ENCODE data around the gene PIGBOS1.

Gene PIGBOS1

DNA sequence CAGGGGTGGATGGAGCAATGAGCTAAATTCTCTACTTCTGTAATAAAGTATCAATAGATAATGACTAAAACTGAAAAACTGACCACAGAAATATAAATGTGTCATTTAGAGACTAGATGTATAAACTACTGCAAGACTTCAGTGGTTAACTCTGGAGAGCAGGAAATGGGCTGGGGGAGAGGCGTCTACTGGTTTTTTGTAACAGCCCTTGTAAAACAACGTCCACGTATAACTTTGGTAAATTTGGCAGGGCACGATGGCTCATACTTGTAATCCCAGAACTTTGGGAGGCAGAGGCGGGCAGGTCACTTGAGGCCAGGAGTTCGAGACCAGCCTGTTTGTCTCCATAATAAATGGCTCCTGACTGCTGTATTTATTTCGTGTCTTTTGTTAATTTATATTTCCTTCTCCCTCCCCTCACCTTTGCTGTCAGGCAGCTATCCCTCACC is 41.8 kb downstream of the PIGBOS1 start:
- no peak overlapping the region for H3K4me3 ChIP-seq (ENCODE audit: low read depth, low read length)
- no peak for DNase-seq (ENCODE audit: low read depth)

- no peak for DNase-seq (ENCODE audit: low read depth)
- H3K4me3 ChIP-seq (ENCODE audit: low read depth, low read length), result no peak overlapping the region
These were observed 42.6 kb downstream of the PIGBOS1 start for GRCh38 chr15:55276324-55276723.

DNA sequence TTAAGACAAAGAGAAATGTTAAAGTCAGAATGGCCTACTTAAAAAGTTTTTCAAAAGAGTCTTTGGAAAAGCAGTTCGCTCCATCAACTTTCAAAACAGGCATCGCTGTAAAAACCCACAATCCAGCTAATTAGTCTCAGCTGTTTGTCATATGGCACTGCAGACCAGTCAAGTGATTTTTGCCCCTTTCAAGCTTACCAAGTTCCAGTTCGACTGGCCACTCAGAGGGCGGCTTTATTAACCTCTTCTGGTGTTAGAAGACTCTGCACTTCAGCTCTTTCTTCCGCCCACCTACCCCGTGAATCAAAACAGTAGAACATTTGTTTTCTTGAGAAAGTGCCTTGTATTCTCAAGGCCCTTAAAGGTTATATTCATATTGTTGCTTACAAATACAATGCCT is 48.6 kb downstream of the PIGBOS1 start:
- no peak for DNase-seq (ENCODE audit: low read depth)
- no peak overlapping the region for H3K4me3 ChIP-seq (ENCODE audit: low read depth, low read length)

- H3K4me3 ChIP-seq (ENCODE audit: low read depth, low read length), result no peak overlapping the region
- no peak for DNase-seq (ENCODE audit: low read depth)
These were observed 50.7 kb downstream of the PIGBOS1 start for GRCh38 chr15:55268176-55268695.

GRCh38 chr15:55267401-55268175 is 51.3 kb downstream of the PIGBOS1 start:
- H3K4me3 ChIP-seq (ENCODE audit: low read depth, low read length), result no peak overlapping the region
- no peak for DNase-seq (ENCODE audit: low read depth)

Measured in skeletal muscle cell (primary cell).